Measurements from ENCODE around the gene GABRE.

Gene GABRE

GRCh38 chrX:151973851-151974335 lies 583 bp downstream of the GABRE start:
- no peak for TF ChIP-seq CTCF (IDR thresholded peaks at IDR 0.05; ENCODE audit: borderline replicate concordance, control extremely low read depth, extremely low read depth, insufficient read depth, missing control alignments)

GRCh38 chrX:151973060-151973661 lies 1.3 kb downstream of the GABRE start:
- in situ Hi-C loops (cut with MboI; ENCODE audit: low sequenced_read_pairs, unreplicated experiment): no loop called here
- TF ChIP-seq CTCF (IDR thresholded peaks at IDR 0.05; ENCODE audit: borderline replicate concordance, control extremely low read depth, extremely low read depth, insufficient read depth, missing control alignments): no peak
- DNase-seq (ENCODE audit: low spot score): no peak

More at GRCh38 chrX:151973851-151974335, 583 bp downstream of the GABRE start:
- in situ Hi-C loops (cut with MboI; ENCODE audit: low sequenced_read_pairs, unreplicated experiment): no loop called here
- peak; percentile 14 for DNase-seq (ENCODE audit: low spot score)

- no peak for DNase-seq (ENCODE audit: low spot score)
- in situ Hi-C loops (cut with MboI; ENCODE audit: low sequenced_read_pairs, unreplicated experiment): no loop called here
- TF ChIP-seq CTCF (IDR thresholded peaks at IDR 0.05; ENCODE audit: borderline replicate concordance, control extremely low read depth, extremely low read depth, insufficient read depth, missing control alignments): no peak
Observed at GRCh38 chrX:151970661-151971060, 3.8 kb downstream of the GABRE start.

GRCh38 chrX:151970027-151970426 lies 4.4 kb downstream of the GABRE start:
- no peak for DNase-seq (ENCODE audit: low spot score)
- no peak for TF ChIP-seq CTCF (IDR thresholded peaks at IDR 0.05; ENCODE audit: borderline replicate concordance, control extremely low read depth, extremely low read depth, insufficient read depth, missing control alignments)
- in situ Hi-C loops (cut with MboI; ENCODE audit: low sequenced_read_pairs, unreplicated experiment): no loop called here

GRCh38 chrX:151966236-151966635 lies 8.2 kb downstream of the GABRE start:
- in situ Hi-C loops (cut with MboI; ENCODE audit: low sequenced_read_pairs, unreplicated experiment): no loop called here
- TF ChIP-seq CTCF (IDR thresholded peaks at IDR 0.05; ENCODE audit: borderline replicate concordance, control extremely low read depth, extremely low read depth, insufficient read depth, missing control alignments): no peak

GRCh38 chrX:151962034-151962433 lies 12.4 kb downstream of the GABRE start:
- in situ Hi-C loops (cut with MboI; ENCODE audit: low sequenced_read_pairs, unreplicated experiment): no loop called here
- no peak for DNase-seq (ENCODE audit: low spot score)
- no peak for TF ChIP-seq CTCF (IDR thresholded peaks at IDR 0.05; ENCODE audit: borderline replicate concordance, control extremely low read depth, extremely low read depth, insufficient read depth, missing control alignments)

More at GRCh38 chrX:151966236-151966635, 8.2 kb downstream of the GABRE start:
- DNase-seq (ENCODE audit: low spot score): no peak
